SK-N-SH (cell line): ENCODE measurements around the gene STARD7. TPM values are rescaled to one million over a fixed set of nuclear protein-coding genes. Genes with fewer than 3 reads are reported as not detected.

Experiments used
- CTCF ChIA-PET: fragments of 300-600, 350-600 bp; formaldehyde crosslinking; extraction: SDS; loops from one replicate; lab custom pipeline; 2021; lab: Yijun Ruan, JAX
- POLR2A ChIA-PET: fragments of 350-600 bp; sonication (Branson Sonifier 250); formaldehyde crosslinking; extraction: SDS; loops from one replicate; lab custom pipeline; 2020; ENCODE audit warnings: antibody characterized with exemption, inconsistent platforms; lab: Yijun Ruan, JAX
- DNase-seq: peaks from one replicate; pipeline ENCODE4 v3.0.0; 2012
- H2AFZ ChIP-seq: fragments of 200-600 bp; sonication (generic); 2 replicates; pipeline ENCODE4 v1.8.1; 2016; ENCODE audit warnings: antibody characterized with exemption, mild to moderate bottlenecking, low read depth
- H3F3A ChIP-seq: fragments of 200-600 bp; sonication (generic); replicated peaks from 2 replicates; pipeline ENCODE3; 2016; ENCODE audit warnings: antibody characterized with exemption, mild to moderate bottlenecking; ENCODE audit not compliant: insufficient read depth
- H3K27ac ChIP-seq, 2 experiments: fragments of 200-500 bp in 1 of 2; fragments of 200-600 bp in 1 of 2; sonication (Bioruptor generic) in 1 of 2; sonication (generic), shearing (Covaris generic) in 1 of 2; 2 replicates each; pipeline versions ENCODE4 v1.5.1 to v1.6.1; 2014 to 2016; ENCODE audit warnings: low read depth in 2 of 2, inconsistent platforms in 1 of 2, low read length in 1 of 2, mild to moderate bottlenecking in 1 of 2, mixed read lengths in 1 of 2
- H3K27me3 ChIP-seq: fragments of 200-600 bp; sonication (generic), shearing (Covaris generic); 2 replicates; pipeline ENCODE4 v1.6.1; 2016; ENCODE audit warnings: mixed run types; ENCODE audit not compliant: insufficient read depth
- H3K36me3 ChIP-seq, 2 experiments: fragments of 200-500 bp in 1 of 2; fragments of 200-600 bp in 1 of 2; sonication (Bioruptor generic) in 1 of 2; sonication (generic) in 1 of 2; replicated peaks in 1 of 2; 2 replicates each; pipeline versions ENCODE3 to v1.5.1; 2014 to 2016; ENCODE audit warnings: low read length in 1 of 2, mild to moderate bottlenecking in 1 of 2; ENCODE audit not compliant: insufficient read depth in 2 of 2, control insufficient read depth in 1 of 2
- H3K4me1 ChIP-seq, 2 experiments: fragments of 200-500 bp in 1 of 2; fragments of 200-600 bp in 1 of 2; sonication (Bioruptor generic) in 1 of 2; sonication (generic), shearing (Covaris generic) in 1 of 2; 2 replicates each; pipeline versions ENCODE4 v1.5.1 to v1.6.1; 2014 to 2016; ENCODE audit warnings: low read depth in 1 of 2, low read length in 1 of 2, mixed run types in 1 of 2; ENCODE audit not compliant: insufficient read depth in 2 of 2, control insufficient read depth in 1 of 2
- H3K4me2 ChIP-seq: fragments of 200-600 bp; sonication (generic), shearing (Covaris generic); 2 replicates; pipeline ENCODE4 v1.6.1; 2017; ENCODE audit warnings: mixed run types
- H3K4me3 ChIP-seq, 2 experiments: fragments of 200-500 bp in 1 of 2; fragments of 200-600 bp in 1 of 2; sonication (Bioruptor generic) in 1 of 2; sonication (generic), shearing (Covaris generic) in 1 of 2; 2 replicates each; pipeline versions ENCODE4 v1.5.1 to v1.8.1; 2014 to 2016; ENCODE audit warnings: low read depth in 2 of 2, inconsistent platforms in 1 of 2, low read length in 1 of 2, mild to moderate bottlenecking in 1 of 2, mixed read lengths in 1 of 2, moderate library complexity in 1 of 2
- H3K79me2 ChIP-seq: fragments of 200-600 bp; sonication (generic); 2 replicates; pipeline ENCODE4 v1.8.1; 2017; ENCODE audit warnings: mild to moderate bottlenecking; ENCODE audit not compliant: insufficient read depth
- H3K9ac ChIP-seq: fragments of 200-600 bp; sonication (generic); 2 replicates; pipeline ENCODE4 v1.6.1; 2017; ENCODE audit warnings: mixed run types
- H3K9me2 ChIP-seq: fragments of 200-600 bp; sonication (generic); 2 replicates; pipeline ENCODE4 v1.6.1; 2017; ENCODE audit warnings: mixed run types
- H3K9me3 ChIP-seq: fragments of 200-600 bp; sonication (generic); 2 replicates; pipeline ENCODE4 v1.6.1; 2017; ENCODE audit warnings: mixed run types, mild to moderate bottlenecking, moderate library complexity
- H4K20me1 ChIP-seq: fragments of 200-600 bp; sonication (generic); 2 replicates; pipeline ENCODE4 v1.6.1; 2017; ENCODE audit warnings: mild to moderate bottlenecking, mixed run types; ENCODE audit not compliant: insufficient read depth
- CHD2 ChIP-seq: fragments of 150-350 bp; IDR thresholded peaks from 2 replicates; pipeline ENCODE4 v1.6.1; 2018; ENCODE audit warnings: low read length; ENCODE audit not compliant: partially characterized antibody
- EP300 ChIP-seq, 2 experiments: IDR thresholded peaks; 2 replicates each; pipeline versions ENCODE4 v1.4.0 to v1.6.1; 2012; ENCODE audit warnings: borderline replicate concordance in 1 of 2, low read depth in 1 of 2, low read length in 1 of 2
- EZH2phosphoT487 ChIP-seq: fragments of 200-600 bp; sonication (generic); IDR thresholded peaks from 2 replicates; pipeline ENCODE4 v1.6.1; 2017; ENCODE audit warnings: low read depth, mixed run types, mild to moderate bottlenecking, antibody characterized with exemption, moderate library complexity, borderline replicate concordance
- FOSL2 ChIP-seq: IDR thresholded peaks from 2 replicates; pipeline ENCODE4 v1.4.0; 2012; ENCODE audit warnings: low read depth, mild to moderate bottlenecking, moderate library complexity, borderline replicate concordance
- FOXM1 ChIP-seq: IDR thresholded peaks from 2 replicates; pipeline ENCODE4 v1.4.0; 2012; ENCODE audit warnings: low read depth, mild to moderate bottlenecking
- GABPA ChIP-seq: IDR thresholded peaks from 2 replicates; pipeline ENCODE4 v1.4.0; 2012; ENCODE audit warnings: low read depth, mild to moderate bottlenecking
- GATA2 ChIP-seq: sonication (generic); formaldehyde crosslinking; IDR thresholded peaks from 2 replicates; pipeline ENCODE4 v1.5.0; 2020; ENCODE audit warnings: mild to moderate bottlenecking, missing genetic modification reagents
- MEF2A ChIP-seq: IDR thresholded peaks from 2 replicates; pipeline ENCODE4 v1.4.0; 2012; ENCODE audit warnings: low read depth, borderline replicate concordance
- POLR2AphosphoS5 ChIP-seq: IDR thresholded peaks from 2 replicates; pipeline ENCODE4 v1.6.1; 2012; ENCODE audit warnings: low read depth, low read length
- RAD21 ChIP-seq: IDR thresholded peaks from 2 replicates; pipeline ENCODE4 v1.6.1; 2012; ENCODE audit warnings: mild to moderate bottlenecking, low read length
- RCOR1 ChIP-seq: fragments of 150-350 bp; IDR thresholded peaks from 2 replicates; pipeline ENCODE4 v1.6.1; 2017; ENCODE audit warnings: antibody characterized with exemption, low read length
- RFX5 ChIP-seq: IDR thresholded peaks from 2 replicates; pipeline ENCODE4 v1.6.1; 2012; ENCODE audit warnings: mild to moderate bottlenecking, improper control_type of control experiment, low read length
- SIN3A ChIP-seq: IDR thresholded peaks from 2 replicates; pipeline ENCODE4 v1.6.1; 2012; ENCODE audit warnings: low read depth, mild to moderate bottlenecking, low read length, moderate library complexity, borderline replicate concordance
- TAF1 ChIP-seq: IDR thresholded peaks from 2 replicates; pipeline ENCODE4 v1.6.1; 2012; ENCODE audit warnings: low read depth, mild to moderate bottlenecking, low read length, moderate library complexity, borderline replicate concordance
- YY1 ChIP-seq: IDR thresholded peaks from 2 replicates; pipeline ENCODE4 v1.4.0; 2012; ENCODE audit warnings: low read depth, mild to moderate bottlenecking
- WGBS: methylation state at CpG from one replicate; pipeline ENCODE4 v1.1.6; 2017; ENCODE audit warnings: low lambda C conversion rate; 5-methylcytosine and 5-hydroxymethylcytosine counted together
- polyA plus RNA-seq, 3 experiments: library from polyadenylated mRNA; depleted of rRNA; stranded (reverse); fragments of >200 nt; gene quantifications; 2 replicates each; pipeline ENCODE4 v1.2.3, GENCODE V29; 2012
- TF ChIP-seq, protein P1 (sequence below): IDR thresholded peaks from 2 replicates; pipeline ENCODE4 v1.6.1; 2012; ENCODE audit warnings: mild to moderate bottlenecking, low read depth, low read length, moderate library complexity
- TF ChIP-seq, protein P2 (sequence below): fragments of 150-350 bp; IDR thresholded peaks from 2 replicates; pipeline ENCODE4 v1.6.1; 2016; ENCODE audit warnings: mild to moderate bottlenecking, low read depth, low read length
- TF ChIP-seq, protein P3 (sequence below): IDR thresholded peaks from 2 replicates; pipeline ENCODE4 v1.4.0; 2012; ENCODE audit warnings: low read depth, borderline replicate concordance

STARD7 gene
- polyA plus RNA-seq, 1 of the 3 experiments (the other 2 are of a cell fraction): 36.1 TPM

DNA sequence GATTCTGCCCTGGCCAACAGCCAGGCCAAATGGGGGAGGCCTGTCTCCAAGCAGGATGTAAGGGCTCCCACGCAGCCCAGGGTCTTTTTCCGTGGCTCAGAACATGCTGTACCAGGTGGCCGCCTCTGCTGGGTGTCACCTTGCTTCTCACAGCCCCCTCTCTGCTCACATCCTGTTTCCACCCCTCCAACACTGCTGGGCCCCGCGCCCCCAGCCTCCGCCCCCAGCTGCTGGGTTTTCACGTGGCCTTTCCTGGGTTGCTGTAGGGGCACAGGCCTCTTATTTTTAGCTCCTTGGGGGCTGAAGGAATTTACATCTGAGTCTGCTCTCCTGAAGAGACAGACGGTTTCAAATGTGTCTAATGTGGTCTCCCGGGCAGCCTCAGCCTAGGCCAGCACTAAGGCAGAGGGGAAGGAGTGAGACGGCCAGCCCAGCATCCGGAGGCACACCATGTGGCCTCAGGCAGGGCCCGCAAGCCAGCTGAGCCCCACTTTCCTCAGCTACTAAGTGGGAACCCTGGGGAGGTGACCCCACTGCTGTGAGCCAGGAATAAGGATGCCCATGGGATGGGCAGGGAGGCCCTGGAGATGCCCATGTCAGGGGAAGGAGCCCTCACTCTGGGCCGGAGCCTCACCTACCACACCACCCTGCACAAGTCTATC is 44.7 kb downstream of the STARD7 start:
- 90% methylated on average over 10 of the region's 13 CpGs for WGBS
- Histone ChIP-seq H3K9ac (no peak overlapping the region), H3K4me2 (no peak overlapping the region), H3K4me3 (no peak overlapping the region), H3K79me2 (no peaks in the 10 kb centered on the region), H3K4me1 (no peaks in the 10 kb centered on the region), H3K27ac (no peak overlapping the region), H4K20me1 (no peaks in the 10 kb centered on the region), H3K9me3 (no peaks in the 10 kb centered on the region), H3K36me3 (no peaks in the 10 kb centered on the region), H3K9me2 (no peaks in the 10 kb centered on the region), H3F3A (peaks cover under 1% of the 10 kb centered on the region), H2AFZ (no peak overlapping the region), H3K27me3 (no peaks in the 10 kb centered on the region)
- ChIA-PET CTCF (interaction anchor here (1.2 to 3.0 kb wide), 3 partner anchors 11 to 142 kb away, joined by 5 to 15 read pairs (median 6); no protein-coding TSS in a partner anchor), POLR2A (no interaction called here)
- TF ChIP-seq FOSL2 (no peak), GABPA (no peak), EZH2phosphoT487 (no peak), EP300 (IDR thresholded peaks at IDR 0.05; ENCODE audit: borderline replicate concordance in 1 of 2, low read depth in 1 of 2, low read length in 1 of 2) (no peak), YY1 (no peak), FOXM1 (no peak), TAF1 (no peak), SIN3A (no peak), GATA2 (CRISPR knock-in tag) (no peak), RAD21 (no peak), RFX5 (no peak), POLR2AphosphoS5 (no peak), MEF2A (no peak), RCOR1 (no peak), CHD2 (no peak)
- TF ChIP-seq, protein P1, sequence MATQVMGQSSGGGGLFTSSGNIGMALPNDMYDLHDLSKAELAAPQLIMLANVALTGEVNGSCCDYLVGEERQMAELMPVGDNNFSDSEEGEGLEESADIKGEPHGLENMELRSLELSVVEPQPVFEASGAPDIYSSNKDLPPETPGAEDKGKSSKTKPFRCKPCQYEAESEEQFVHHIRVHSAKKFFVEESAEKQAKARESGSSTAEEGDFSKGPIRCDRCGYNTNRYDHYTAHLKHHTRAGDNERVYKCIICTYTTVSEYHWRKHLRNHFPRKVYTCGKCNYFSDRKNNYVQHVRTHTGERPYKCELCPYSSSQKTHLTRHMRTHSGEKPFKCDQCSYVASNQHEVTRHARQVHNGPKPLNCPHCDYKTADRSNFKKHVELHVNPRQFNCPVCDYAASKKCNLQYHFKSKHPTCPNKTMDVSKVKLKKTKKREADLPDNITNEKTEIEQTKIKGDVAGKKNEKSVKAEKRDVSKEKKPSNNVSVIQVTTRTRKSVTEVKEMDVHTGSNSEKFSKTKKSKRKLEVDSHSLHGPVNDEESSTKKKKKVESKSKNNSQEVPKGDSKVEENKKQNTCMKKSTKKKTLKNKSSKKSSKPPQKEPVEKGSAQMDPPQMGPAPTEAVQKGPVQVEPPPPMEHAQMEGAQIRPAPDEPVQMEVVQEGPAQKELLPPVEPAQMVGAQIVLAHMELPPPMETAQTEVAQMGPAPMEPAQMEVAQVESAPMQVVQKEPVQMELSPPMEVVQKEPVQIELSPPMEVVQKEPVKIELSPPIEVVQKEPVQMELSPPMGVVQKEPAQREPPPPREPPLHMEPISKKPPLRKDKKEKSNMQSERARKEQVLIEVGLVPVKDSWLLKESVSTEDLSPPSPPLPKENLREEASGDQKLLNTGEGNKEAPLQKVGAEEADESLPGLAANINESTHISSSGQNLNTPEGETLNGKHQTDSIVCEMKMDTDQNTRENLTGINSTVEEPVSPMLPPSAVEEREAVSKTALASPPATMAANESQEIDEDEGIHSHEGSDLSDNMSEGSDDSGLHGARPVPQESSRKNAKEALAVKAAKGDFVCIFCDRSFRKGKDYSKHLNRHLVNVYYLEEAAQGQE: no peak
- TF ChIP-seq, protein P2, sequence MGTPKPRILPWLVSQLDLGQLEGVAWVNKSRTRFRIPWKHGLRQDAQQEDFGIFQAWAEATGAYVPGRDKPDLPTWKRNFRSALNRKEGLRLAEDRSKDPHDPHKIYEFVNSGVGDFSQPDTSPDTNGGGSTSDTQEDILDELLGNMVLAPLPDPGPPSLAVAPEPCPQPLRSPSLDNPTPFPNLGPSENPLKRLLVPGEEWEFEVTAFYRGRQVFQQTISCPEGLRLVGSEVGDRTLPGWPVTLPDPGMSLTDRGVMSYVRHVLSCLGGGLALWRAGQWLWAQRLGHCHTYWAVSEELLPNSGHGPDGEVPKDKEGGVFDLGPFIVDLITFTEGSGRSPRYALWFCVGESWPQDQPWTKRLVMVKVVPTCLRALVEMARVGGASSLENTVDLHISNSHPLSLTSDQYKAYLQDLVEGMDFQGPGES: no peak
- TF ChIP-seq, protein P3, sequence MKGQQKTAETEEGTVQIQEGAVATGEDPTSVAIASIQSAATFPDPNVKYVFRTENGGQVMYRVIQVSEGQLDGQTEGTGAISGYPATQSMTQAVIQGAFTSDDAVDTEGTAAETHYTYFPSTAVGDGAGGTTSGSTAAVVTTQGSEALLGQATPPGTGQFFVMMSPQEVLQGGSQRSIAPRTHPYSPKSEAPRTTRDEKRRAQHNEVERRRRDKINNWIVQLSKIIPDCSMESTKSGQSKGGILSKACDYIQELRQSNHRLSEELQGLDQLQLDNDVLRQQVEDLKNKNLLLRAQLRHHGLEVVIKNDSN: no peak
- no peak for DNase-seq
